Measurements from ENCODE around the gene DERL3. TPM values are rescaled to one million over a fixed set of nuclear protein-coding genes. Genes with fewer than 3 reads are reported as not detected.

DERL3 gene
- total RNA-seq, 1 donor from 2014 or later, result 9.0 TPM

DNA sequence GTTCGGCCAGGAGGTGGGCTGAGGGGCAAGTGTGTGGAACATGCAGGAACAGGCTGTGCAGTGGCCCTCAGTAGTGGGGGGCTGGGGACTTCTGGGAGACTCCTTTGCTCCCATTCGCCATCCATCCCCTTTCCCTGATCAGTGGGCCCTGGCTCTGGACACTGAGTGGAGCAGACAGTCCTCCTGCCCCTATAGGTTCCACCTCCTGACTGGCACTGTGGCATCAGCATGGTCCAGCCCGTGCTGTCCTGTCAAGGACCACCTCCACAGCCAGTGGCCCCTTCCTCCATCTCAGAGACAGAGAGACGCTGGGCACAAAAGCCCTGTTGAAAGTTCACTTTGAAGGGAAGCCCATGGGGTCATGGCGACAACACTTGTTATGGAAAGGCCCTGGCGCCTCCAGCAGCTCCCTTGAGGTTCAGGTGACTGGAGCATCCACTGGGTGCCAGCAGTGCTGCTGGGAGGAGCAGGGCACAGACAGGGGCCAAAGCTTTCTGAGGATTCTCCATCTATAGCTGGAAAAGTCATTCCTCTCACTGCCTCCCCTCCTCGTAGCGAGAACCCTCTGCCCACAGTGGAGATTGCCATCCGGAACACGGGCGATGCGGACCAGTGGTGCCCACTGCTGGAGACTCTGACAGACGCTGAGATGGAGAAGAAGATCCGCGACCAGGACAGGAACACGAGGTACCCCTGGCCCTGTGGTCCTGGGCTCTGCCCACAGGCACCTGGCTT is 5.6 kb downstream of the DERL3 start:
- intact Hi-C loops (cut with micrococcal nuclease), result no loop called here

DNA sequence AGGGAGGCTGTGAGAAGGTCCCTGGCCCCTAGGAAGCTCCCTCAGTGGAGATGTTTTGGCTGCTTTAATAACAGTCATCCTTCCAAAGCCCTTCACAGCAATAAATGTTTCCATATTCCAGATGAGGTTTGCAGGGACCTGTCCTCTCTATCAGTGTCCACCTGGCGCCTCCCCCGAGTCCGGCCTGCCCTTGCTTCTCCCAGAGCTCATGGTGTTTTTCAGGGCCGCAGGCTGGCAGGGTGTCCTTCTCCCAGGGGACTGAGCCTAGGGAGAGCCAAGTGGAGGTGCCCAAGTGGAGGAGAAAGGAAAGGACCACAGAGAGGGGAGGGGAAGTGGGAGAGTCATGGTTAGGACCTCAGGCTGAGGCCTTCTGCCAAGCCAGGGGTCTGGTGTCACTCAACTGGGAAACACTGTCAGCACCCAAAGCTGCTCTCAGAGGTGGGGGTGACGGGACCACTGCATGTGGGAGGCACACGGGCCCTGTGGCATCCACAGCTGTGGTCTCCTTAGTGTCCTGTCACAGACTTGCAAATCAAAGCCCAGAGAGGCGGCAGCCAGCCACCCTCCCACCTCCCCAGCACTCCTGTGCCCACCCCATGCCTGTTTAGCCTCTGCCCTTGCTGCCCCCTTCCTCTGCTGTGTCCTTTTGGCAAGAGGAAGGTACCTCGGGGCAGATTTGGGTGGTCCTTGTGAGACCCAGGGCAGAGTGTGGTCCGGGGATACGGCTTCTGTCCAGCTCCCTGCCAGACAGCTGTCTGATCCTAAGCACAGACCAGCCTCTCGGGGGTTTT is 6.4 kb downstream of the DERL3 start:
- intact Hi-C loops (cut with micrococcal nuclease), result no loop called here

DNA sequence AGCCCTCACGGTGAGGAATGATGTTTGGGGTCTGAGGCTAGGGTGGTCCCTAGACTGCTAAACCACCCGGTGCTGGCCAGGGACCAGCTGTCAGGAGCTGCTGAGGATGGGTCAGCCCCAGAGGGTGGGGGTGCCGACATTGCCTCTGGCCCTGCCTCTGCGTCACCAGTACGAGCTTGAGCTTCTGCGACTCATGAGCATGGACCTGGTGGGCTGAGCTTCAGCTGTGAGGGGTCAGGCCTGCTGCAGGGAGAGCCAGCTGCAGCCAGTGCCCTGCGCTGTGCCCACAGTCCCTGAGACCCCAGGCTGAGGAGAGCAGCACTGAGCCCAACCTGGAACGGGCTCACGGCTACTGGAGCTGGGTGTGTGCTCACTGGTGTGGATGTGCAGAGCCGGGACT is 7.0 kb downstream of the DERL3 start:
- intact Hi-C loops (cut with micrococcal nuclease), result no loop called here

DNA sequence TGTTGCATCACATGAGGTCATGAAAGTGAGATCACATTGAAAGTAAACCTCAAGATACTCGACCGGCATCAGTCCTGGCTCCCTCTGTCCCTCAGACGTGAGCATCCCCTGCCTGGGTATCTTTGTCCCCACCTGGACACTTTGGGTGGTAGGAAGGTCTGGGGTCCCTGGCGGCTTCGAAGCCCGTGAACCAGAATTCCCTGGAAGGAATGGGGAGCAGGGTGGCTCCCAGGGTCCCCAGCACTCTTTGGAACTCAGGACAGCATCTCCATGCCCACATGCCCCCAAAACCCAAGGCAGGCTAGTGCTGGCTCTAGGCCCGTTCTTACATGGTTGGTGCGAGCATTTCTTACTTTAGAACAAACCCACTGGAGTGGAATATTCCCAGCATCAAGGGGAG is 7.5 kb downstream of the DERL3 start:
- intact Hi-C loops (cut with micrococcal nuclease), result no loop called here

- intact Hi-C loops (cut with micrococcal nuclease), result no loop called here
Observed at GRCh38 chr22:23829845-23830372, 8.9 kb downstream of the DERL3 start.

DNA sequence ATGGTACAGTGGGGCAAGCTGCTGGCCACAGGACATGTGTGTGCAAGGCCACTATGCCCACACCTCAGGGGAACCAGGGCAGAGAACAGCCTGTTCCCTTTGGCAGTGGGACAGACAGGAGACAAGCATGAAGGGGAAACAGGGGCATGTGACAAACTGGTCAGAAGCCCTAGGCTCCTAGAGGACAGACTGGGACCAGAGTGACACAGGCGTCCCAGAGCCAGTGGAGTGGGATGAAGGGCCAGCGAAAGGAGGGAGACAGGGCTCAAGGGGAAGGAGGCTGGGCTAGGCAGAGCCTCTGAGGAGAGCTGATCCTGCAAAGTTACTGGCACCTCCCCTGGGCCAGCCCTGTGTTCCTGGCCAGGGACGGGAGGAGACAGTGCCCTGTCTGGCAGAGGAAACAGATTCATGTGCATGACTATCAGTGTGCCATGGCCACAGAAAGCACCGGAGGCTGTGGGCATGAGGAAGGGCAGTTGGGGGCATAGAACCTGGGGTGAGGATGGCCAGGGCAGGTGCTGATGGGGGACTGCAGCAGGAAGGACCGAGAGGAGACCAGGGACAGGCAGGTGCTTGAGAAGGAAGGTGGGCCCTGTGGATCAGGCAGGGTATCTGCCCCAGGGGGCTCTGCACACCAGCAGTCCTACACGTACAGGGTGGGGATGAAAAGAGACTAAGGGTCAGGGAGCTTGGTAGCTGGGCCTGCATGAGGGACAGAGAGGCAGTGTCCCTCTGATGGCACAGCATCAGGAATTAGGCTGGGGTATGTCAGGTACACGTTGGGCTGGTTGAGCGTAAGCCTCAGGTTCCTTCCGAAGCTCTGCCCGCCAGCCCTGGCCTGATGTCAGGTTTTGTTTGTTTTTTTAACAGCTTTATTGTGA is 9.8 kb downstream of the DERL3 start:
- intact Hi-C loops (cut with micrococcal nuclease), result no loop called here

DNA sequence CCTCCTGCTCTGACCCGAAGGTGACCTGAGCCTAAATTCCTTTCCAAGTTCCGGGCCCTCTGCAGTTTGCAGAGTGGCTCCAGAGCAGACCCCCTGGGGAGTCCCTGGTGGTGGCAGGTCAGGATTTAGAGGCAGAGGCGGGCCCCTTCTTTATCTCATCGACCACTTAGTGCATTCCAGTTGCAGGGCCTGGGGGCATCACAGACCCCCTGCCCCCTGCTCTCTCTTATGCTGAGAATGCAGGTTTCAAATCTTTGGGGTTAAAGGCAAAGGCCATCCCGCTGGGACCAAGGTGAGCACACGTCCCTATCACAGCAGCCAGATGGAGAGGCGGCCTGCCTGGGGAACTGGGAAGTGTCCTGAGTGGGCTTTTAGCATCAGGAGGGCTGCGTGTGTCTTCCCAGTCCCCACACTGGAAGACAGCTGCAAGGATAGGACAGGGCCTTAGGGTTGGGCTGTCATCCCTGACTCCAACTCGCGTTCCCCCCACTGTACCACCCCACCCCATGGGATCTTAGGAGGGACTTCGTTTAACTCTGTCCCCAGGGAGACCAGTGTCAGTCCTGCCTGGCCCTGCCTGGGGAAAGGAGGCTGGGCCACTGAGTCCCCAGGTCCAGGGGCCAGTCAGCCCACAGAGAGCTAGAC is 11.3 kb downstream of the DERL3 start:
- intact Hi-C loops (cut with micrococcal nuclease), result no loop called here

DNA sequence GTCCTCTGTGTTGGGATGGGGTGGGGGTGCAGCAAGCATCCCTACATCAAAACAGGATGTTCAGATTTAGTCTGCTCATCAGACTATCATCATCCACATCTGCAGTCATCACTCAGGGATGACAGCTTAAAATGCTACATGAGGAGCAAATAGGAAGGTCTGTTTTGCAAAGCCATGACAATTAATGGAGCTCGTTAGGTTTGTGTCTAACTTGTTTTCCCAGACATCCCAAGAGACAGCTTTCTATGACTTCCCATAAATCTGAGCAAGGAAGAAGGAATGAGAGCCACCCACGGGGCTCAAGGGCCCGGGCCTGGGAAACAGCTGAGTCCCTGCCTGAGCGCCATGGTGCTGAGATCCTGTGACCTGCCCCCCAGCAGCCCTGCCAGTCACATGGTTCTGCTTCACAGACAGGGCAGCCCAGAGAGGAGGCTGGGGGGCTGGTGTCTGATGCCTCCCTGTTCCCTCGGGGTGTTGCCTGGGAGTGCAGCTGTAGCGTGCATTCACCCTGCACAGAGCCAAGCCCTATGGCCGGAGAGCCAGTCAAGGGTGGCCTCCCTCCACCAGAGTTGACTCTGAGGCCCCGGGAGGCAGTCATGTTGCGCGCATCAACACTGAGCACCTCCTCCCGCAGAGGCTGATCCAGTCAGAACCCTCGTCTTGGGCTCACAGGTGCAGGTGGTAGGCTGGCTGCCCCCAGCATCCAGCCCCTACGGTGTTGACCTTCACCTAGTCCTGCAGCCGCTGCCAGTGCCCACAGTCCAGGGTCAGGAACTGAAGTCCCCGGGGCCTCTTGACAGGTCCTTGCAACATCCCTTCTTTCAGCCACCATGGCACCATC is 12.1 kb downstream of the DERL3 start:
- intact Hi-C loops (cut with micrococcal nuclease), result no loop called here

GRCh38 chr22:23825246-23825905 is 13.4 kb downstream of the DERL3 start:
- intact Hi-C loops (cut with micrococcal nuclease), result no loop called here

- intact Hi-C loops (cut with micrococcal nuclease), result no loop called here
Observed at GRCh38 chr22:23824476-23825245, 14.1 kb downstream of the DERL3 start.

- intact Hi-C loops (cut with micrococcal nuclease), result no loop called here
Observed at GRCh38 chr22:23823331-23823791, 15.4 kb downstream of the DERL3 start.

DNA sequence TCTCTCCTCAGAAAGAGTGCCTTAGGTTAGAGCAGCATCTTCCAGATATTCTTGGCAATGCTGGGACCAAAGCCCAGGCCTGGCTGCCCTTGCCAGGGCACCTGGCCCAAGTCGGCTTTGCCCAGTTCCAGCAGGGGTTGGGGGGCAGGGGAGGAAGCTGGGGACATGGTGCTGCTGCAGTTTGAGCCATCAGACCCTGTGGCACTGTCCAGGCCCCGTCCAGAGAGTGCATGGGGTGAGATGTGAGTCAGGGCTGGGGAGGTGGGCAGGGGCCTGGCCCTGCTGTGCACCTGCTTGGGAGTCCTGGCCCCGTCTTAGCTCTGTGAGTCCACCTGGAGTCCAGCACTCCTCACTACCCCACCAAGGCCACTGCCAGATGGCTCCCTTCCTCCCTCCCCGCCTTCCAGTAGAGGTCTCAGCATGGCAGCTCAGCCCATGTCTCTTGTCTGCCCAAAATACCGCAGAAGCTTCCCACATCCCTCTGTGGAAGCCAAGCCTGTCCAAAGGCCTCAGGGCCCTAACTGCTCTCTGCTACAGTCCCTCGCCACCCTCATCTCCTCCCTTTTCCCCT is 16.6 kb downstream of the DERL3 start:
- intact Hi-C loops (cut with micrococcal nuclease), result no loop called here

DNA sequence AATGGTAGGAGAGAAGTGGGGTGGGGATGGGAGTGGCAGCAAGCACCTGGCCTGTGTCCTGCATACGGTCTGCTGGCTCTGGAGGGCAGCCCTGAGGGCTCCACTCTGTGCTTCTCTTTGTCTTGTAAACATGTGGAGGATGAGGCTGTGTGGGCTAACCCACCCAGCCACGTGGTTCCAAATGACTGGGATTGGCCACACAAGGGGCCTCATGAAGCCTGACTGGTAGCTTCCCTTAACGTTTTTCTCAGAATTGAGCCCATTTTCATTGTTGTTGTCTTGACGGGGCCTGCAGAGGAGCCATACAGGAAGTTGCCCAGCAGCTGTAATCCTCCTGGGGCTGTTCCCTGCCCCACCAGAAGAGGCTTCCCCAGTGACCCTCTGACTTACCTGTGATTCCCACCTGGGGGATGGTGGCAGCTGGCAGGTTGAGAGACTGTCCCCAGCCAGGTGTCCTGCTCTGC is 18.0 kb downstream of the DERL3 start:
- intact Hi-C loops (cut with micrococcal nuclease), result loop anchor here (1.0 kb wide), 1 partner anchor 33 kb away; no protein-coding TSS in a partner anchor

GRCh38 chr22:23818541-23818940 is 20.3 kb downstream of the DERL3 start:
- intact Hi-C loops (cut with micrococcal nuclease), result no loop called here

DNA sequence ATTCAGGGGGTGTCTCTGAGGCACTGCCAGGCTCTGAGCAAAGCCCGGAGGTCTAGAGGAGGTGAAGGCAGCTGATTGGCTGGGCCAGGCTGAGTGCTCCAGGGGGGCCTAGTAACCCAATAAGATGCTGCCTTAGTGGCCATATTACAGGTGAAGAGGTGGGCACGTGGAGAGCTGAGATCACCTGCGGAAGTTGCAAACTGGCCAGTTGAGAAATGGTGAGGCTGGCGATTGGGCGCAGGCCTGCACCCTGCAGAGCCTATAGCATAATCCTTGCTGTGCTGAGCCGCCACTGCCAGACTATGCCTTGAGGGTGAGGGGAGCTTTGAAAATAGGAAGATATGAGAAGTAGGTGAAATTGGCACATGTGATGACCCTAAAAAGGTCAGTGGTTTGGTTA is 21.7 kb downstream of the DERL3 start:
- intact Hi-C loops (cut with micrococcal nuclease), result no loop called here

- intact Hi-C loops (cut with micrococcal nuclease), result no loop called here
Observed at GRCh38 chr22:23816156-23816976, 22.4 kb downstream of the DERL3 start.

DNA sequence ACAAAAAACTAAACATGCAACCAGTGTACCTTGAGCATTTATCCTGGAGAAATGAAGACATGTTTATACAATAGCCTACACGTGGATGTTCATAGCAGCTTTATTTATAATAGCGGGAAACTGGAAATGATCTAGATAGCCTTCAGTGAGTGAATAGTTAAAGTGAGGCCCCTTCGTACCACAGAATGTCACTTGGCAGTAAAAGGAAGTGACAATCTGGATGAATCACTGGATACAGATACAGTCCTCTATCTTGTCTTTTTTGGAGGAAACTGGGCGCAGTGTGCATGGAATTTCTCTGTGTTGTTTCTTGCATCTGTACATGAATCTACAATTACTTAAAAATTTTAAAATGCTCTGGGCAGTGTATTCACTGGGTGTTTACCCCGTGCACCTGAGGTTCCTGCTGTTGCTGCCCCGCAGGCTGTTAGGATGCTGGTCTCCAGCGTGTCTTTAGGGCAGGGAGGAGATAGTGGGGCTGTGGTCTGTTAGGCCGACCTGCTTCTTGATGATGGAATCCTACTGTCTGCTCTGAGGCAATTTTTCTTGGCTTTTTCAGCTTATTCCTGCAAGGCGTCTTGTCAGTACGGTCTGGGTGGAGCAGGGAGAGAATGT is 23.2 kb downstream of the DERL3 start:
- intact Hi-C loops (cut with micrococcal nuclease), result no loop called here

Data from T-helper 1 cell treated with Interleukin-12 subunit alpha and Interleukin-12 subunit beta and Interleukin-4 antibody, amounts not matched to agents 30 ng/mL and 1 ng/mL, for 36 hours (primary cell).